GM18951 (cell line): ENCODE results near the gene PIP5KL1.

ENCODE experiments used
- POLR2A ChIP-seq: IDR thresholded peaks from 4 replicates; pipeline ENCODE4 v1.6.1; 2011; ENCODE audit warnings: mild to moderate bottlenecking; ENCODE audit not compliant: insufficient read length, insufficient read depth; ENCODE audit errors: extremely low read depth
- in situ Hi-C: fragments of 300-500 bp; cut with MboI; formaldehyde crosslinking; loops from one replicate; pipeline ENCODE4 v1.12.0; 2022; ENCODE audit warnings: low sequenced_read_pairs, mixed read lengths, inconsistent platforms; ENCODE audit not compliant: unreplicated experiment

Gene PIP5KL1

DNA sequence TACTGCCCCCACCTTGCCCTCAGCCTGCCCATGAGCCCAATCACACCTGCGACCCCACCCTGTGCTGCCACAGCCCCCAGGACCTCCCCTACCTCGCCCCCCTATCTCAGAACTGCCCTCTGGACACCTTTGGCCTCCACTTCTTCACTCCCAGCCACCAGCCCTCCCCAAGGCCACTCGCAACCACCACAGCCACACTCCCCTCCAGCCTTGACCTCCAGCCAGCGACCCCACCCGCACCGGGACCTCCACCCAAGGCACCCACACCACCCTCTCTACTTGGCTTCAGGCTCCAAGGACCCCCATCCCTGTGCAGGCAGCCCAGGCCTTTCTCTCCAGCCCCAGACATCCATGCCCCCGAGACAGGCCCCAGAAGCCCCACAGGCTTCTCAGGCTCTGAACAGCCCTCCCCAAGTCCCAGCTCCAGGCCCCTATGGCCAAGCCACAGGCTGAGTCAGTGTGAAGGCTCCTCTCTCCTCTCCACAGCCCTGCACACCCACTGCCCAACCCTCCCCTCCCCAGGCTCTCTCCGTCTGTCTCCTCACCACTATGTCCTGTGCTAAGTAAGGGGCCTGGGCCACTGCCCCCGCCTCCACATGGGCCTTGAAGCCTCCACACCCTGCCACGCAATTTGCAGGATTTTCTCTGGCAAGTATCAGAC is 55.1 kb downstream of the PIP5KL1 start:
- in situ Hi-C loops, result no loop called here
- TF ChIP-seq POLR2A, result no peak

DNA sequence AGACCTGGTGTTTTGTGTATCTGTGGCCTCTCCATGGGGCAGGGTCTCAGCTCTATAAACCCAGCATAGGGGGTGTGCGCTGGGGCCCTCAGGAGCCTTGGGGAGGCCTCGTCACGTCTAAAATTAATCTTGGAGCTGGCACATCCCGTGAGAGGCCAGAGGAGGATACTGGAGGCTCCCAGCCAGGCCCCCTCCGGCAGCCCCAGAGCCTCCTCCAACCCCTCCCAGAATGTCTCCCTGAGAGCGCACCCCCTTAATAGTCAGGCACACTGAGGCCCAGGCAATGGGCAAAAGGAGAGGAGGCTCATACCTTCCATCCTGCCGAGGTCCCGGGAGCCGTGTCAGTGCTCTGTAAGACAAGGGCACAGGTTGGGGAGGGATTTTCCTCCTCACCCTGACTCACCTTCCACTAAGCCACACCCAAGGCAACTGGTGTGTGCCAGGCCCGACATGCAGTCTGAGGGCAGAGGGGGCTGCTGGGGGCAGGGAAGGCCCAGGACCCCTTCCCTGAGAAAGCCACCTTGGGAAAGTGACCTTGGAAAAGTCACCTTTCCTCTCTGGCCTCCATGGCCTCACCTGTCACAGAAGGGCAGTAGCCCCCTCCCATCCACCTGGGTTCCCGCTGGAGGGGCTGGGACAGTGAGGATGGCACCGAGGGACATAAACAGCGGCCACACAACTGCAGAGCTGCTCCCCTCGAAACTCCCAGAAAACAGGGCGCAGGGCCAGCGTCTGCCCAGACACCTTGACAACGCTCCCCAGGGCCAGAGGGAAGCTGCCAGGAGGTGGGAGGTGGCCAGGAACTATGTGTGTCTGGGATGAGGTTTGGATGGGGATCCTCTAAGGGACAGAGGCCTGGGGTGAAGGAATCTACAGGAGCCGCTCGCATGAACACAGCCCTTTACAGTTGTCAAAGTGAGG is 56.0 kb downstream of the PIP5KL1 start:
- in situ Hi-C loops, result no loop called here
- TF ChIP-seq POLR2A, result no peak

DNA sequence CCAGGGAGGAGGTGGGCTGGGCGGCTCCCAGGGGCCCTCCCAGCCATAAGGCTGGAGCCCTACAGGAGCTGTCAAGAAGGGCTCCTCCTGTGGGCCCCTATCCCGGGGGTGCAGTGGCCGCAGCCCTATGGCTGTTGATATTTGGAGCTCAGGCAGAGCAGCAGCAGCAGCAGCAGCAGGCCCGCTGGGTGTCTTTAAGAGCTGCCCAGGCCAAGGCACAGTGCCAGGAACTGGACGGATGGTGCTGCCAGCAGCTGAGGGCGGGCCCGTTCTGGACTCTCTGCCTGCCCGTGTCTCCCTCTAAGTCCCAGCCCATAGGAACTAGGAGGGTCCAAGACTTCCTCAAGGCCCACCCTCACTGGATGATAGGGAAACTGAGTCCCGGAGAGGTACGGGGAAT is 56.7 kb downstream of the PIP5KL1 start:
- TF ChIP-seq POLR2A, result no peak
- in situ Hi-C loops, result no loop called here

DNA sequence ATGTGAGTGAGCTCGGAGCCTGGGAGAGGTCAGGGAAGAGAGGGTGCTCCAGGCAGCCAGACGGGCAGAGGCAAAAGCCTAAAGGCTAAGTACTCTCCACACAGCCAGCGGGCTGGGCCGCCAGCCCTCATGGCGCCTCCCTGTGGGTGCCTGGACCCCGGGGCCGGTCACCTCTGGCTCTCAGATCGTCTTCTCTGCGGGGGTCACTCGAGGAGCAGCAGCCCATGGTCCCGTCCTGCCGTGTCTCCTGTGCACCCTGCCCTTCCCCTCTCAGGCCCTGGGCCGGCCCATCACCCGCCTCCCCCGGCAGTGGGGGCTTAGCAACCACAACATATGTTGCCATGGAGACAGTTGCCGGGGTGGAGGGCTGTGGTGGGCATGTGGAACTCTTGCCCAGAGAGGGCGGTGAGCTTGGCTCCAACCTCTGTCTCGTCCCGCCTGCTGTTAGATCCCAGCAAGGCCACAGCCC is 57.3 kb downstream of the PIP5KL1 start:
- TF ChIP-seq POLR2A, result no peak
- in situ Hi-C loops, result no loop called here

DNA sequence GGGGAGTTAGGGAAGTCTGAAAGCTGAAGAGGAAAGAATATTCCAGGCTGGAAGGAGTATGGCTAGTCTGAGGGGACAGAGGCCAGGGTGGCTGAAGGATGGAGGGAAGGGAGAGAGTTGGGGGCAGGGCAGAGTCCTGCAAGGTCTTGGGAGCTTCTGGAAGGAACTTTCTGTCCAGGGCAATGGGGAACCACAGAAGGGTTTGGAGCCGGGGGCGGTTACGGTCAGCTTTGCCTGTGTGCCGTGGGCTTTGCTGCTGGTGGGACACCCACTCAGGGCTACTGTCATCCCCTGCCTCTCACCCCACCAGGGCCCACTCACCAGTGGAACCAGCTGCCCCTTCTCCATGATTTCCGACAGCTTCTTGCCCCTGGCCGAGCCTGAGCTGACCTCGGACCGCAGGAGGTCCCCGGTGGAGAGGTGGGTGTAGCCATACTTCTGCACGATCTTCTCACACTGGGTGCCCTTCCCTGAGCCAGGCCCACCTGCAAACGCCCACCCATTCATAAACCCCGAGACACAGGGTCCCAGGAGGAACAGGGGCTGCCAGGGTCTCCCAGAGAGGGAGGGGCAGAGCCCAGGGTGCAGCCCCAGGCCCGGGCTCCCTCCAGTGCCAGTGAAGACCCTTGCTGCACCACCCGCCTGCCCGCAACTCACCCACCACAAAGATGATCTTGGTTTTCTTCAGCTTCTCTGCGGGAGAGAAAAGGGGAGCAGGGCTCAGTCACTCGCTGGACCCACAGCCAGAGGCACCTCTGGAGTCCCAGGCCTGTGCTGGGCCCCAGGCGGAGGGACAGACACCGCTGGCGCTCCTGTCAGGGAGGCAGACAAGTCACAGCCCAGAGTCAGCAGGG is 58.0 kb downstream of the PIP5KL1 start:
- TF ChIP-seq POLR2A, result no peak
- in situ Hi-C loops, result no loop called here

DNA sequence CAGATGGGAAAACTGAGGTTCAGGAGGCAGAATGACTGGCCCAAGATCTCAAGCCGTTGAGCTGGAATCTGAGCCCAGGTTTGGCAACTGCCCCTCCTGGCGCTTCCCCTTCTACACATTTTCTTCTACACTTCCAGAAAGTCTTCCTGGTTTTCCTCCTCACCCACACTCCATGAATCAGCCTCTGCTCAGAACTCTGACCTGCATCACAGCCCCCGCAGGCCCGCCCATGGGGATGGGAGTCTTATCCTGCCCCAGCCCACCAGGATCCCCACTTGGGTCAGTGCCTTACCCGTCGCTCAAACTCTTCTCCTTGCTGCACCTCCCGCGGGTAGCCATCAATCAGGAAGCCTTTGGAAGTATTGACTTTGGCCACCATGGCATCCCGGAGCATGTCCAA is 59.0 kb downstream of the PIP5KL1 start:
- no peak for TF ChIP-seq POLR2A
- in situ Hi-C loops, result no loop called here

DNA sequence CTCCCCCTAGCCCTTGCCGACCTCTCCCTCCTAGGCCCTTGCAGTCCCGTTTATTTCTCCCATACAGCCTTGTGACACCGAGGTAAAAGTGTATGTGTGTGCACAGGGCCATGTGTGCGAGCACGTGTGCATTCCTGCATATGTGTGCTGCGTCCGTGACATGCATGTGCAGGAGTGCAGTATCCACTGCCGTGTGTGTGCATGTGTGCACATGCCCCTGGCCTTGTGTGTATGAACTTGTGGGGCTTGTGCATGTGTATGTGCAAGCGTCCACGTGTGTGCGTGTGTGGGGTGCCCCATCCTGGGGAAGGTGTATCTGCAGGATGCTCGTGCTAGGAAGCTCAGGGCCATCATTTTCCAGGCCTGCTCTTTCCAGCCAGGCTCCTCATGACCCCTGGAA is 59.7 kb downstream of the PIP5KL1 start:
- TF ChIP-seq POLR2A, result no peak
- in situ Hi-C loops, result no loop called here
